HG03280 (cell line): ENCODE data around the gene SIGLEC14.

Source experiments
- ATAC-seq: cut with Tn5 transposase; IDR thresholded peaks from one replicate; pipeline ENCODE4 v1.9.1; 2021; ENCODE audit warnings: mild to moderate bottlenecking, moderate library complexity; ENCODE audit not compliant: unreplicated experiment

Gene SIGLEC14

GRCh38 chr19:51626675-51627074 is 19.9 kb downstream of the SIGLEC14 start:
- ATAC-seq = no peak

GRCh38 chr19:51621178-51621577 is 25.4 kb downstream of the SIGLEC14 start:
- no peak for ATAC-seq

- ATAC-seq = no peak
These were observed 30.6 kb downstream of the SIGLEC14 start for GRCh38 chr19:51615991-51616390.

GRCh38 chr19:51614789-51615188 is 31.8 kb downstream of the SIGLEC14 start:
- ATAC-seq = no peak

GRCh38 chr19:51610576-51610975 is 36.0 kb downstream of the SIGLEC14 start:
- no peak for ATAC-seq

- no peak for ATAC-seq
These were observed 38.6 kb downstream of the SIGLEC14 start for GRCh38 chr19:51607920-51608562.

GRCh38 chr19:51607077-51607476 is 39.5 kb downstream of the SIGLEC14 start:
- ATAC-seq = peak; percentile 93

GRCh38 chr19:51602189-51602854 is 44.3 kb downstream of the SIGLEC14 start:
- no peak for ATAC-seq

GRCh38 chr19:51600940-51601580 is 45.6 kb downstream of the SIGLEC14 start:
- no peak for ATAC-seq

GRCh38 chr19:51599084-51599483 is 47.5 kb downstream of the SIGLEC14 start:
- ATAC-seq = no peak

- ATAC-seq = no peak
These were observed 48.3 kb downstream of the SIGLEC14 start for GRCh38 chr19:51598159-51598915.

- ATAC-seq = no peak
These were observed 51.1 kb downstream of the SIGLEC14 start for GRCh38 chr19:51595190-51596175.

- no peak for ATAC-seq
These were observed 51.9 kb downstream of the SIGLEC14 start for GRCh38 chr19:51594774-51595109.

GRCh38 chr19:51593969-51594773 is 52.5 kb downstream of the SIGLEC14 start:
- peak; percentile 99 for ATAC-seq

GRCh38 chr19:51593138-51593890 is 53.3 kb downstream of the SIGLEC14 start:
- ATAC-seq = no peak
